H1 (cell line): ENCODE measurements around the gene FFAR2. TPM values are rescaled to one million over a fixed set of nuclear protein-coding genes. Genes with fewer than 3 reads are reported as not detected.

ENCODE experiments used
- CEBPB ChIP-seq: IDR thresholded peaks from 2 replicates; pipeline ENCODE4 v1.6.1; 2012; ENCODE audit warnings: low read depth, low read length
- KDM5A ChIP-seq: fragments of 200-600 bp; IDR thresholded peaks from 2 replicates; pipeline ENCODE4 v1.7.1; 2012; ENCODE audit warnings: mild to moderate bottlenecking, low read length, inconsistent platforms, mixed read lengths
- POLR2AphosphoS5 ChIP-seq: IDR thresholded peaks from 2 replicates; pipeline ENCODE4 v1.6.1; 2011; ENCODE audit warnings: low read depth, low read length
- SIN3A ChIP-seq, 2 experiments: IDR thresholded peaks in 1 of 2; conservative IDR thresholded peaks in 1 of 2; 2 replicates each; pipeline ENCODE4 v1.6.1; 2011 to 2012; ENCODE audit warnings: low read length in 2 of 2, improper control_type of control experiment in 1 of 2, low read depth in 1 of 2, mild to moderate bottlenecking in 1 of 2
- SRF ChIP-seq: IDR thresholded peaks from 2 replicates; pipeline ENCODE4 v1.6.1; 2011; ENCODE audit warnings: mild to moderate bottlenecking, low read depth, low read length, moderate library complexity
- polyA plus RNA-seq, 7 experiments: library from polyadenylated mRNA; depleted of rRNA in 3 of 7; stranded (reverse) in 5 of 7; unstranded in 2 of 7; fragments of >200 nt in 5 of 7; fragments of 200-250 nt in 2 of 7; gene quantifications; 1 replicate in 5 of 7; 2 replicates in 1 of 7; 4 replicates in 1 of 7; pipeline versions ENCODE4 v1.2.1 to v1.2.3, GENCODE V29; 2011 to 2013; ENCODE audit warnings: missing spikeins in 2 of 7, mixed read lengths in 2 of 7
- total RNA-seq: library from RNA; stranded (reverse); fragmentation: NEBNext Ultra II Directional; extraction: Animal tissue kit (Norgen Biotek cat#: 25700); gene quantifications from 2 replicates; pipeline ENCODE4 v1.2.1, GENCODE V29; 2021

The FFAR2 gene
- total and polyA plus RNA-seq, 2 of the 8 experiments (the other 6 are each of a cell fraction or from before 2014, with no cell fraction given): not detected

- no peak for TF ChIP-seq SIN3A (conservative IDR thresholded peaks at IDR 0.05 in 1 of 2, IDR thresholded peaks at IDR 0.05 in 1 of 2; ENCODE audit: low read depth in 1 of 2, low read length in 2 of 2)
- no peak for TF ChIP-seq POLR2AphosphoS5
- no peak for TF ChIP-seq CEBPB
- no peak for TF ChIP-seq SRF
- no peak for TF ChIP-seq KDM5A
Measured at GRCh38 chr19:35487656-35488182, 39.7 kb downstream of the FFAR2 start (continued).
